Epithelial cell of prostate (primary cell): ENCODE measurements around the gene BPGM.

ENCODE experiments used
- DNase-seq: peaks from one replicate; pipeline ENCODE4 v3.0.0-alpha.2; 2011; ENCODE audit warnings: low read depth, low spot score
- H3K27ac ChIP-seq: fragments of 450-650 bp; 2 replicates; pipeline ENCODE4 v1.5.1; 2017; ENCODE audit warnings: mild to moderate bottlenecking

Gene BPGM

DNA sequence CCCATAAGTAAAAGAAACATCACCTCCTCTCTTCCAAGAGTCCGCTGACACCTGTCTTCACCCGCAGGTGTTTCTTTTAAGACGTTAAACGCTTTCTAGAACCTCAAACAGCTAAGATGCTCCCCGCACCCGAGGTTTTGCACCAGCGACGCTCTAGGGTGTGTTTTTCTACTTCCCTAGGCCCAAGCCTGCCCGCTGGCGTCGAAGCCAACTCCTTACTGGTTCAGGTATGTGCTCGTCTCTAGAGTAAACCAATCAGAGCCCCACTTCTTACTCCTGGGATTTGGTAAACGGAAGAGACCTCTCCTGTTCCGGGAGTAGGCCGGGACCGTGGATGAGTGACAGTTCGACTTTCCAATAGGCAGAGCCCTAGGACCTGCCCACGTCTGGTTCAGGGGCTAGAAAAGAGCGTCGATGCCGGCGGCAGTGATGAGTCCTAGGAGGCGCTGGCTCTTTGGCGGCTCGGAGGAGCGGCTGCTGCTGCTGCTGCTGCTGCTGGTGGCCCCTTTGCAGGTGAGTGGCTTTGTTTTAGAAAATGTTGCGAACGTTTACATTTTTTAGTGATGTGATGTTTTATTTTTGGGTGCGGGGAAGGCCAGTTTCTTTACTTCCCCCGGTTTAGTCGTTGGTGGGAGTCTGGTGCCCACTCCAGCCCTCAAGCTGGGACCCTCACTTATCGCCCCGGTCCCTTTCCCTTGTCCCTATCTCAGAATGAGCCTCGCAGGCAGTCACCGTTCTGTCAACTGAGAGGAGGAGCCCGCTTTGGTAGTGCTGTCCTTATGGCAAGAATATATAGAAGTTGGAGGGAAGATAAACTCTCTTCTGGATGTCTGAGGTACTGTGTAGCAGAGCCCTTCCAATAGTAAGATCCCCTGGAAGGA, at the start of gene BPGM:
Gene BPGM, plus strand, starts transcription at position 429 of the 881 bp plus-strand sequence. CDS start 14,655 bp downstream, outside the sequence.
- H3K27ac ChIP-seq: peak within 1 kb of the TSS; percentile 79
- peak; percentile 100 for DNase-seq

DNA sequence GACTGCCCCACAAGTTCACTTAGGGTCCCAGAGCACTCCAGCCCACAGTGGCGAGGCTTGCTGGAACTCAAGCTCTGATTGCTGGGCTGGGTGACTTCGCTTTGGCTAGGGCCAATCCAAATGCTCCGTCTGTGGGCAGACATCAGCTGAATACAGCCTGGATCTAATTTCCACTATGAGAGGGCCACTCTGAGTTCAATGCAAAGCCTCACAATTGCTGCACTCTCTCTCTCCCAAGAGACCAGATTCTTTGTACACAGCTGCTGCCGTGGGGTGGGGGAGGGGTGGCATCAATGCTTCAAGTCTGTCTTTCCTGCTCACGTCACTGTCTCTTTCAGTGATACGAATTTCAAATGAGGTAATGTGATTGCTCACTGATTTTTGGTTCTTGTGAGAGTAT, 47.3 kb upstream of the BPGM start:
- DNase-seq: no peak
- no peak overlapping the region for H3K27ac ChIP-seq

DNA sequence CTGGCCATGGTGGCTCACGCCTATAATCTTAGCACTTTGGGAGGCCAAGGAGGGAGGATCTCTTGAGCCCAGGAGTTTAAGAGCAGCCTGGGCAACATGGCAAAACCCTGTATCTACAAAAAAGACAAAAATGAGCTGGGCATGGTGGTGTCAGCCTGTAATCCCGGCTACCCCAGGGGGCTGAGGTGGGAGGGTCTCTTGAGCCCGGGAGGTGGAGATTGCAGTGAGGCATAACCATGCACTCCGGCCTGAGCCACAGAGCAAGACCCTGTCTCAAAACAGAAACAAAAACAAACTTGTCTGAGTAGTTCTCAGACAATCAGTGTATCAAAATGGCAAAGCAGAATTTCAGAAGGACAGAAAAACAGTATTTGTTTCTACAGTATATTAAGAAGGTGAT, 45.2 kb upstream of the BPGM start:
- H3K27ac ChIP-seq: no peak overlapping the region
- DNase-seq: no peak

DNA sequence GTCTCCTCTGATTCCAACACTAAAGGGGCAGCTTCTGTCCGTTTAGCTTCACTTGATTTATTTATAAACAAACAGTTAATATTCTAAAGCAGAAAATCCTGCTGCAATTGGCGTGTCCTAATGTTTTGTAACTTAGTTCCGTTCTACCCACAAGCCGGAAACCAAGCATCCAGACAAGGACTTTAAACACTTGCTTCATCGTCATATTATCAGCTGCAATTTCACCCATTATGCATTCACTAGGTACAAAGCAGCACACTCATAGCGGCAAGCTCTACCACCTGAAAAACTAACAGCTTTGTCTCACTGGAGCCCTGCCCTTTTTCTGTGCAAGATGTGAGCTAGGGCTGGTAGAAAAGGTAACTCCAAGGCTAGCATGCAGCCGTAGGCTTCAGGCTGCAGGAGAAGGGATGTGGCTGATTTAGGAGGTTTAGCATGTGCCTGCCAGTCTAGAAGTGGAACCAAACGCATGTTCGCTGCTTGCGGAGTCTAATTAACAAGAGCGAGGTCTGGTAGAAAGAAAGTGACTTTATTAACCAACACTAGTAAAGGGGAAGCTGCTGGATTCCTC, 43.7 kb upstream of the BPGM start:
- DNase-seq: no peak
- H3K27ac ChIP-seq: no peak overlapping the region

- H3K27ac ChIP-seq: no peak overlapping the region
- DNase-seq: no peak
Measured at GRCh38 chr7:134605978-134606923, 40.4 kb upstream of the BPGM start.

- DNase-seq: no peak
Measured at GRCh38 chr7:134611611-134612151, 35.0 kb upstream of the BPGM start.

GRCh38 chr7:134612197-134612596, 34.5 kb upstream of the BPGM start:
- no peak for DNase-seq
- H3K27ac ChIP-seq: peak overlapping the region; percentile 98

More at GRCh38 chr7:134611611-134612151, 35.0 kb upstream of the BPGM start:
- H3K27ac ChIP-seq: no peak overlapping the region

- DNase-seq: peak; percentile 96
Measured at GRCh38 chr7:134613623-134614347, 32.9 kb upstream of the BPGM start.

DNA sequence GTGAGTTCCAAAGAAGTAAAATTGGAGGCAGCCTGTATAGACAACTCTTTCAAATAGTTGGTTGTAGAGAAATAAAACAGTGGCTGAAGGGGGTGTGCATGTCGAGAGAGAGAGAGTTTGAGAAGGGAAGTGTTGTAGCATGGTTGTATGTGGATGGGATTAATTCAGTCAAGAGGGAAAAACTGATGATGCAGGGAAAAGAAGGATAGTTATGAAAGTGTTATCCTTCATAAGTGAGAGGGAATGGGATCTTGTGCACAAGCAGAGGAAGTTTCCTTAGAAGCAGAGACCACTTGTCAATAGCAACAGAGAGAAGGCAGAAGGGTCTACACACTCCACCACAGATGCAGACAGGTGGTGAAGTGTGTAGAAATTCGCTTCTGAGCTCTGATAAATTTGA, 30.0 kb upstream of the BPGM start:
- H3K27ac ChIP-seq: no peak overlapping the region
- DNase-seq: no peak

More at GRCh38 chr7:134613623-134614347, 32.9 kb upstream of the BPGM start:
- H3K27ac ChIP-seq: peak overlapping the region; percentile 98

DNA sequence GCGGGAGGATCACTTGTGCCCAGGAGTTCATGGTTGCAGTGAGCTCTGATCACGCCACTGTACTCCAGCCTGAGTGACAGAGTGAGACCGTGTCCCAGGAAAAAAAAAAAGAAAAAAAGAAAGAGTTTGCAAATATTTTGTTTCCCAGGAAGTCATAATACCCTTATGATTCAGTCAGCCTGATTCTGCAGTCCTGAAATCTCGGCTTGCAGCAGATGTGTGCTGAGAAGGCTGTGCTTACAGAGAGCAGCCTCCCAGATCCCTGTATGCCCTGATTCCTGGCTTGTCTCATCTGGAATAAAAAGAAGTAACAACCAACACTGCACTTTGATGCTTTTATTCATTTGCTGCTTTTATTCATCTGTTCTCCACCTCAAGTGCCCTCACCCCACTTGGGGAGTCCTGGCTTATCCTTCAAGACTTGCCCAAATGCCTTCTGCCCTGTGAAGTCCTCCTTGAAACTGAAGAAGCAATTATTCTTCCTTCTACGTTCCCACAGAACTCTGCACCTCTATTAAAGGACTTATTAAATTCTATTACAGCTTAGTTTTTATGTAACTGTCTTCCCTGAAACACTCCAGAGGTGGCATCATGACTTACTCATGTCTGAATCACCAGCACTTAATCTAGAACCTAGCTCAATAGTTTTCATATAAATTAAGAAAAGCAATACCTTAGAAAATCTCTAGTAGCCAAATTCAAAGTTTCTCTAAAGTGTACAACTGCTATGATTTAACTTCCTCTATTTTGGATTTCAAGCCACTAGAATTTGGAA, 27.7 kb upstream of the BPGM start:
- peak overlapping the region; percentile 85 for H3K27ac ChIP-seq
- DNase-seq: peak; percentile 75

DNA sequence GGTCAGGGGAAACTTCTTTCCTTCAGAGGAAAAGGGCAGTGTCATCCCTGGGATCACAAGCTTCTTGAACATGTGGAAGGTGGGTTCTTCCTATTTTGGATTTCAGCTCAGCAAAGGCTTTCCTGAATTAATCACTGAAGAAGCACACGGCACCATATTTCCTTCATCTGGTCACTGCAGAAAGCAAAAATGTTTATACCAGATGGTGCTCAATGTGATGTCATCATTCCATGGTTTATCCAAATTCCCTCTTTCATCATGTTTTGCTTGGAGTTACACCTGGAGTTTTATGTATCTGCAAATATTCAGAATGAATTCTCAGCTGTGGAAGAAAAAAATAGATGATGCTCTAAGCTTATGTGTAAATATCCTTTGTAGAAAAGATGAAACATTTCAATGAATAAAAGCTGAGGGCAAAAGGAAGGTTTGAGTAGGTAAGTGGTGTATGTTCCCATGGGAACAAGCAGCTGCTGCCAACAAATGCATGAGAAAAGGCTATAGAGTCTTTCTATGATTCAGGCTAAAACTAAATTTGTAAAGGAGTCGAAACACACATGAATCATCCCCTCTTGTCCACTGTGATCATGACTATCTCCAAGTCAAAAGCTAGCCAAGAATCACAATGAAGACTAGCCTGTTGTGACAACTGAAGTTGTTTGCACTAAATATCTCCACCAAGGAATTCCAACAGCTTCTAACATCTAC, 26.9 kb upstream of the BPGM start:
- peak; percentile 95 for DNase-seq
- H3K27ac ChIP-seq: peak overlapping the region; percentile 85

DNA sequence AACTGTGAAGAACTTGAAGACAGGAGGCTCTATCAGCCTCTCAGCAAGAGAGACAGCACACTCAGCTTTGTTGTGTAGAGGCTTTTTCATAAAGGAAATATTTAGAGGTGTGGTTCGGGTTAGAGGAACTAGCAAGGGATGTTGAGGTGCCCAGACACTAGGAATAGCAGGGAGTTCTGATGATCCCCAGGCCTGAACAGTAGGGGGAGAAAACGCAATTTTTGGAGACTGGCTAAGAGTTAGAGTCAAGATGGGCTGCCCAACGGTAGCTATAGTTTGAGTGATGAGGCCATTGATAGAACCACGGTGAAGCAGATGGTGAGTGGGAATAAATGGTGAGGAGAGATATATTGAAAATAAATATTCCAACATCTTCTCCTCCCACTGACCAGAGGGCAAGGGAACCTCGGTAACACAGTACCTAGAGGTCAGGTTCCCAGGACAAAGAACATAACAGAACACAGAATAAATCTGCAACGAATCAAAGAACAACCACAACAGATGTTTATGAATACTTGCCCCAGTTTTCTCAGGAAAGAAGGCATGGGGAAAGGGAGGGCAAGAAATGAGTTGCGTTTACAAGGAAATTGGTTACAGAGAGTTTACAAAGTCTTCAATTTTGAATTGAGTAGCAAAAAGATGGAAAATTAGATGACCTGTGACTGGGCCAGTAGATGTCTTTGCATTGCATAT, 24.2 kb upstream of the BPGM start:
- H3K27ac ChIP-seq: peak overlapping the region; percentile 37

GRCh38 chr7:134623193-134623592, 23.5 kb upstream of the BPGM start:
- peak; percentile 78 for DNase-seq
- peak overlapping the region; percentile 37 for H3K27ac ChIP-seq

More for the DNA sequence above, 24.2 kb upstream of the BPGM start:
- no peak for DNase-seq

GRCh38 chr7:134625550-134625949, 21.1 kb upstream of the BPGM start:
- peak; percentile 73 for DNase-seq
- peak overlapping the region; percentile 31 for H3K27ac ChIP-seq

DNA sequence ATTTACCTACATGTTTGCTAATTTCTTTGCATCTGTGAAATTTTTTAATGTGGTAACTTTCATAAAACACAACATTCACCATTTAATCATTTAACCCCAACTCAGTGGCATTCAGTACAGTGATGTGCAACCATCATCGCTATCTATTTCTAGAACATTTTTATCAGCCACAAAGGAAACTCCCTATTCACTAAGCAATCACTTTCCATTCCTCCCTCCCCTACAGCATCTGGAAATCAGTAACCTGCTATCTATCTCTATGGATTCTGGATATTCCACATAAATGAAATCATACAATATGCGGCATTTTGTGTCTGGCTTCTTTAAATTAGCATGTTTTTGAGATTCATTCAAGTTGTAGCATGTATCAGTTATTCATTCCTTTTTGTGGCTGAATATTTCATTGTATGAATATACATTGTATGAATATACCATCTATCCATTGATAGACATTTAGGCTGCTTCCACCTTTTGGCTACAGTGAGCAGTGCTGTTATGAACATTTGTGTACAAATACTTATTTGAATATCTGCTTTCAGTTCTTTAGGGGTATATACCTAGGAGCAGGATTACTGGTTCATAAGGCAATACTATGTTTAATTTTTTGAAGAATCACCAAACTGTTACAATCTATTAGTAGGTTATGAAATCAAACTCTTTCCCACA, 19.4 kb upstream of the BPGM start:
- H3K27ac ChIP-seq: no peak overlapping the region
- no peak for DNase-seq

- H3K27ac ChIP-seq: no peak overlapping the region
- no peak for DNase-seq
Measured at GRCh38 chr7:134627775-134628153, 18.9 kb upstream of the BPGM start.

- no peak for DNase-seq
- H3K27ac ChIP-seq: no peak overlapping the region
Measured at GRCh38 chr7:134629445-134629844, 17.2 kb upstream of the BPGM start.
